ENCODE results near the gene THOC5. TPM values are rescaled to one million over a fixed set of nuclear protein-coding genes. Genes with fewer than 3 reads are reported as not detected.

Gene THOC5
- total and polyA plus RNA-seq, 7 donors: 33.8 to 56.0 (median 45.8) TPM

GRCh38 chr22:29482726-29483125 is 70.8 kb downstream of the THOC5 start:
- no peak for ATAC-seq
- no peak for DNase-seq
- 94 to 97% (median 94%) methylated on average over 7 of the region's 7 CpGs for WGBS, 3 donors
- intact Hi-C loops (cut with DNase I): no loop called here
- Histone ChIP-seq H3K9me3 (no peaks in the 10 kb centered on the region), H3K27me3 (ENCODE audit: insufficient read depth in 3 of 3, low read length in 2 of 3) (peaks cover 0 to 56% (median 38%) of the 10 kb centered on the region in 3 donors), H3K4me3 (no peak overlapping the region), H3K27ac (no peak overlapping the region), H3K4me1 (peaks cover 13% of the 10 kb centered on the region), H3K36me3 (ENCODE audit: insufficient read depth in 1 of 2, low read depth in 1 of 2) (no peaks in the 10 kb centered on the region)
- TF ChIP-seq, protein P1, sequence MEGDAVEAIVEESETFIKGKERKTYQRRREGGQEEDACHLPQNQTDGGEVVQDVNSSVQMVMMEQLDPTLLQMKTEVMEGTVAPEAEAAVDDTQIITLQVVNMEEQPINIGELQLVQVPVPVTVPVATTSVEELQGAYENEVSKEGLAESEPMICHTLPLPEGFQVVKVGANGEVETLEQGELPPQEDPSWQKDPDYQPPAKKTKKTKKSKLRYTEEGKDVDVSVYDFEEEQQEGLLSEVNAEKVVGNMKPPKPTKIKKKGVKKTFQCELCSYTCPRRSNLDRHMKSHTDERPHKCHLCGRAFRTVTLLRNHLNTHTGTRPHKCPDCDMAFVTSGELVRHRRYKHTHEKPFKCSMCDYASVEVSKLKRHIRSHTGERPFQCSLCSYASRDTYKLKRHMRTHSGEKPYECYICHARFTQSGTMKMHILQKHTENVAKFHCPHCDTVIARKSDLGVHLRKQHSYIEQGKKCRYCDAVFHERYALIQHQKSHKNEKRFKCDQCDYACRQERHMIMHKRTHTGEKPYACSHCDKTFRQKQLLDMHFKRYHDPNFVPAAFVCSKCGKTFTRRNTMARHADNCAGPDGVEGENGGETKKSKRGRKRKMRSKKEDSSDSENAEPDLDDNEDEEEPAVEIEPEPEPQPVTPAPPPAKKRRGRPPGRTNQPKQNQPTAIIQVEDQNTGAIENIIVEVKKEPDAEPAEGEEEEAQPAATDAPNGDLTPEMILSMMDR (IDR thresholded peaks at IDR 0.05): no peak

GRCh38 chr22:29482253-29482652 is 71.3 kb downstream of the THOC5 start:
- no peak overlapping the region for H3K4me3 ChIP-seq
- no peaks in the 10 kb centered on the region for H3K36me3 ChIP-seq (ENCODE audit: insufficient read depth in 1 of 2, low read depth in 1 of 2)
- H3K9me3 ChIP-seq: no peaks in the 10 kb centered on the region
- intact Hi-C loops (cut with DNase I): no loop called here
- DNase-seq (no peak), ATAC-seq (no peak)
- H3K27ac ChIP-seq: no peak overlapping the region
- peaks cover 13% of the 10 kb centered on the region for H3K4me1 ChIP-seq
- H3K27me3 ChIP-seq (ENCODE audit: insufficient read depth in 3 of 3, low read length in 2 of 3): peaks cover 0 to 61% (median 38%) of the 10 kb centered on the region in 3 donors
- WGBS, 3 donors: 51 to 76% (median 72%) methylated on average over 11 of the region's 11 CpGs
- TF ChIP-seq, protein P1 (IDR thresholded peaks at IDR 0.05): no peak

DNA sequence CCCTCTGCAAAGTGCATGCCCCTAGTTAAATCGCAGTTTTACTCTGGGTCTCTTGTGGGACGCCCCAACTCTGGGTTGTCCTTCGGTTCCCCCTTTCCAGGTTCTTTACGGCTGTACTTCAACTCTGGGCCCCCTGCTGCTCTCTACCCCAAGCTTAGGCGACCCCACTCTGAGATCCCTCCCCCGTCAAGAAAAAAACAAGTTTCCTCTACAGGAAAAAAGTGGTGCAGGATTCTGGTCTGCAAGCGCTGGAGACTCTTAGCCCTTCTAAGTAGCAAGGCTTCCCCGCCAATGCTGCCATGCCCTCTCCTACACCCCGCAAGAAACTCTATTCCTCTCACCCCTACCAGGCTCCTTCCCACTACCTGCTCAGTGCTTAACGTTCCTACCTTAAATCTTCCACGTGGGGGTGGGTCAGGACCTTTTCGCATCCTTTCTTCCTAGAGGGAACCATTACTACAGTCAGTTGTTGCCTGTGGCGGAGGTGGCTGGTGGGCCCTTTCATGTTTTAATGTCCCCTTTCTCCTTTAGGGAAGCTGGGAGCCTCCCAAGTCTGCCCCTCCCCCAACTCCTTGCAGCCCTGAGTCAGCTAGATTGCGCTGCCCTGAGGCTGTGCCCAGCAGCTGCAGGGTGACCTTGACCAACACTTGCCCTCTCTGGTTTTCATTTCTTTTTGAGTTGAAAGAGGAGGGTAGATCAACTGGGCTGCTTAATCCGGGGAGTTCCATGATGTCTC is 72.1 kb downstream of the THOC5 start:
- Histone ChIP-seq H3K4me3 (peak overlapping the region; percentile 42), H3K27me3 (ENCODE audit: insufficient read depth in 3 of 3, low read length in 2 of 3) (peaks cover 0 to 62% (median 38%) of the 10 kb centered on the region in 3 donors), H3K36me3 (ENCODE audit: insufficient read depth in 1 of 2, low read depth in 1 of 2) (no peaks in the 10 kb centered on the region), H3K9me3 (no peaks in the 10 kb centered on the region), H3K4me1 (peaks cover 13% of the 10 kb centered on the region), H3K27ac (no peak overlapping the region)
- 11 to 15% (median 11%) methylated on average over 15 of the region's 15 CpGs for WGBS, 3 donors
- ATAC-seq (no peak), DNase-seq (peak in 1 of 2 donors; percentile 27)
- TF ChIP-seq, protein P1 (IDR thresholded peaks at IDR 0.05): no peak
- intact Hi-C loops (cut with DNase I): no loop called here

DNA sequence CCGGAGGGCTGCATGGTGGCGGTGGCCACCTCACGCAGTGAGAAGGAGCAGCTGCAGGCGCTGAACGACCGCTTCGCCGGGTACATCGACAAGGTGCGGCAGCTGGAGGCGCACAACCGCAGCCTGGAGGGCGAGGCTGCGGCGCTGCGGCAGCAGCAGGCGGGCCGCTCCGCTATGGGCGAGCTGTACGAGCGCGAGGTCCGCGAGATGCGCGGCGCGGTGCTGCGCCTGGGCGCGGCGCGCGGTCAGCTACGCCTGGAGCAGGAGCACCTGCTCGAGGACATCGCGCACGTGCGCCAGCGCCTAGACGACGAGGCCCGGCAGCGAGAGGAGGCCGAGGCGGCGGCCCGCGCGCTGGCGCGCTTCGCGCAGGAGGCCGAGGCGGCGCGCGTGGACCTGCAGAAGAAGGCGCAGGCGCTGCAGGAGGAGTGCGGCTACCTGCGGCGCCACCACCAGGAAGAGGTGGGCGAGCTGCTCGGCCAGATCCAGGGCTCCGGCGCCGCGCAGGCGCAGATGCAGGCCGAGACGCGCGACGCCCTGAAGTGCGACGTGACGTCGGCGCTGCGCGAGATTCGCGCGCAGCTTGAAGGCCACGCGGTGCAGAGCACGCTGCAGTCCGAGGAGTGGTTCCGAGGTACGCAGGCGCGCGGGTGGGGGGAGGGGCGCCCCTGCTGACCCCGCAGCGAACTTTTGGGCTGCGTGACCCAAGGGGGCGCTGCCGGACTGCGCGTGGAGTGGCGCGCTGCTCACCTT is 72.9 kb downstream of the THOC5 start:
- Histone ChIP-seq H3K27ac (no peak overlapping the region), H3K27me3 (ENCODE audit: insufficient read depth in 3 of 3, low read length in 2 of 3) (peaks cover 0 to 67% (median 38%) of the 10 kb centered on the region in 3 donors), H3K4me1 (peaks cover 13% of the 10 kb centered on the region), H3K4me3 (peak overlapping the region; percentile 42), H3K36me3 (ENCODE audit: insufficient read depth in 1 of 2, low read depth in 1 of 2) (no peaks in the 10 kb centered on the region), H3K9me3 (no peaks in the 10 kb centered on the region)
- WGBS, 3 donors: 5 to 7% (median 7%) methylated on average over 77 to 107 of the region's 107 CpGs
- TF ChIP-seq, protein P1 (IDR thresholded peaks at IDR 0.05): no peak
- intact Hi-C loops (cut with DNase I): no loop called here
- ATAC-seq (peak in 2 of 4 donors; percentile 51 to 59), DNase-seq (peak in 1 of 2 donors; percentile 34)
